ENCODE measurements around the gene ZFHX3. TPM values are rescaled to one million over a fixed set of nuclear protein-coding genes. Genes with fewer than 3 reads are reported as not detected.

Gene ZFHX3
- total and polyA plus RNA-seq, 4 donors, result 2.6 to 32.7 (median 14.7) TPM

- no peak for ATAC-seq (ENCODE audit: insufficient read depth, low FRiP score)
- no peaks in the 10 kb centered on the region for H3K27me3 ChIP-seq (ENCODE audit: control insufficient read depth in 3 of 3, insufficient read depth in 3 of 3, low read length in 2 of 3)
- WGBS, 2 donors, result 80 to 88% methylated on average over 9 of the region's 9 CpGs
These were observed 4.6 kb upstream of the ZFHX3 start for GRCh38 chr16:73052576-73052975.

DNA sequence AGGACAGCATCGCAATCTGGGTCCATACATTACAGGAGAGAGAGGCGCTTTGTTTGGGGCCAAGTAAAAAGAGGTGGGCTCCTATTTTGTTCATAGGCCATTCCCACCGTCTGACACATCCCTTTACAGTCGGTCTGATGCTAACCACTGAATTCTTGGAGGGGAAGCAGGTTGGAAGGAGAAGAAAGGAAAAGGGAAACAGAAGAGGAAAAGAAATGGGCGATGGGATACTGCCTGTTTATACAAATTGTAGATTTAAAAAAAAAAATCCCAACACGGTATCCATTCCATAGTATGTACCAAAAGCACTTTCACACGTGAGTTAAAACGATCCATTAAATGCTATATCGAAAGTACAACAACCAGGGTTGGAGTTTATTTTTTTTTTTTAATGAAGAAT is 4.0 kb upstream of the ZFHX3 start:
- peak overlapping the region in 1 of 2 donors; percentile 66 for H3K27ac ChIP-seq (ENCODE audit: low read depth in 1 of 2, low read length in 1 of 2)
- H3K9ac ChIP-seq (ENCODE audit: insufficient read depth in 1 of 2, low read length in 2 of 2), result peak overlapping the region in 1 of 2 donors; percentile 55
- peaks cover 6 to 91% (median 48%) of the 10 kb centered on the region in 5 donors for H3K4me1 ChIP-seq (ENCODE audit: control insufficient read depth in 5 of 5, insufficient read depth in 5 of 5, low read length in 5 of 5)
- DNase-seq (peak in 1 of 3 donors; percentile 27), ATAC-seq (ENCODE audit: insufficient read depth, low FRiP score) (no peak)
- no peak overlapping the region for H3K4me3 ChIP-seq
- WGBS, 2 donors, result 88 to 89% methylated on average over 9 of the region's 9 CpGs
- no peaks in the 10 kb centered on the region for H3K36me3 ChIP-seq (ENCODE audit: control insufficient read depth in 4 of 4, insufficient read depth in 4 of 4, low read length in 4 of 4)
- peaks cover 0 to 2% (median 0%) of the 10 kb centered on the region in 4 donors for H3K9me3 ChIP-seq (ENCODE audit: control insufficient read depth in 4 of 4, insufficient read depth in 3 of 4, low read length in 3 of 4)
- TF ChIP-seq, protein P1, sequence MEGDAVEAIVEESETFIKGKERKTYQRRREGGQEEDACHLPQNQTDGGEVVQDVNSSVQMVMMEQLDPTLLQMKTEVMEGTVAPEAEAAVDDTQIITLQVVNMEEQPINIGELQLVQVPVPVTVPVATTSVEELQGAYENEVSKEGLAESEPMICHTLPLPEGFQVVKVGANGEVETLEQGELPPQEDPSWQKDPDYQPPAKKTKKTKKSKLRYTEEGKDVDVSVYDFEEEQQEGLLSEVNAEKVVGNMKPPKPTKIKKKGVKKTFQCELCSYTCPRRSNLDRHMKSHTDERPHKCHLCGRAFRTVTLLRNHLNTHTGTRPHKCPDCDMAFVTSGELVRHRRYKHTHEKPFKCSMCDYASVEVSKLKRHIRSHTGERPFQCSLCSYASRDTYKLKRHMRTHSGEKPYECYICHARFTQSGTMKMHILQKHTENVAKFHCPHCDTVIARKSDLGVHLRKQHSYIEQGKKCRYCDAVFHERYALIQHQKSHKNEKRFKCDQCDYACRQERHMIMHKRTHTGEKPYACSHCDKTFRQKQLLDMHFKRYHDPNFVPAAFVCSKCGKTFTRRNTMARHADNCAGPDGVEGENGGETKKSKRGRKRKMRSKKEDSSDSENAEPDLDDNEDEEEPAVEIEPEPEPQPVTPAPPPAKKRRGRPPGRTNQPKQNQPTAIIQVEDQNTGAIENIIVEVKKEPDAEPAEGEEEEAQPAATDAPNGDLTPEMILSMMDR (IDR thresholded peaks at IDR 0.05; ENCODE audit: control extremely low read depth, extremely low read depth), result no peak
- no peaks in the 10 kb centered on the region for H3K27me3 ChIP-seq (ENCODE audit: control insufficient read depth in 3 of 3, insufficient read depth in 3 of 3, low read length in 2 of 3)

More at GRCh38 chr16:73052576-73052975, 4.6 kb upstream of the ZFHX3 start:
- Histone ChIP-seq H3K4me3 (no peak overlapping the region), H3K27ac (ENCODE audit: low read depth in 1 of 2, low read length in 1 of 2) (peak overlapping the region in 1 of 2 donors; percentile 63), H3K36me3 (ENCODE audit: control insufficient read depth in 4 of 4, insufficient read depth in 4 of 4, low read length in 4 of 4) (no peaks in the 10 kb centered on the region), H3K9me3 (ENCODE audit: control insufficient read depth in 4 of 4, insufficient read depth in 3 of 4, low read length in 3 of 4) (peaks cover 0 to 2% (median 0%) of the 10 kb centered on the region in 4 donors), H3K9ac (ENCODE audit: insufficient read depth in 1 of 2, low read length in 2 of 2) (peak overlapping the region in 1 of 2 donors; percentile 85), H3K4me1 (ENCODE audit: control insufficient read depth in 5 of 5, insufficient read depth in 5 of 5, low read length in 5 of 5) (peaks cover 6 to 85% (median 48%) of the 10 kb centered on the region in 5 donors)
- DNase-seq, result peak in 2 of 3 donors; percentile 50 to 61
- TF ChIP-seq, protein P1 (IDR thresholded peaks at IDR 0.05; ENCODE audit: control extremely low read depth, extremely low read depth), result no peak

DNA sequence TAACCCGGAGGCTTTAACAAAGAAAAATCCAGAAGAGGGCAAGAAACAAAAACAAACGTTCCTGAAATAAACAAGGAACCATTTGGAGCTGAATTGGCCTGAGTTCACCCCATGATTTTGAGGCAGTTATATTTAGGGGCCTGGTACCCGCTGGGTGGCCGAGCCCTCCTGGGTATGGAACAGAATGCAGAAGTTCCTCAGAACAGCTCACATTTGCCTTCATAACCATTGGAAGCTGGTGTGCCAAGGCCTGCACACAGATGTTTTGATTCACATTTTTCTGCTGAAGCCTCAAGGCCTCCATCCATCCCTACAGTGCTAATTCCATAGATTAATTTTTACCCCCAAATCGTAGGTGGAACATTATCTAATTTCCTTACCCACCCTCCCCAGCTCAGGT is 3.3 kb upstream of the ZFHX3 start:
- no peak overlapping the region for H3K27ac ChIP-seq (ENCODE audit: low read depth in 1 of 2, low read length in 1 of 2)
- WGBS, 2 donors, result 69 to 82% methylated on average over 5 of the region's 5 CpGs
- H3K4me3 ChIP-seq, result no peak overlapping the region
- no peak for ATAC-seq (ENCODE audit: insufficient read depth, low FRiP score)
- TF ChIP-seq, protein P1 (IDR thresholded peaks at IDR 0.05; ENCODE audit: control extremely low read depth, extremely low read depth), result no peak
- H3K9ac ChIP-seq (ENCODE audit: insufficient read depth in 1 of 2, low read length in 2 of 2), result peak overlapping the region in 1 of 2 donors; percentile 80
- peak in 1 of 3 donors; percentile 37 for DNase-seq
- no peaks in the 10 kb centered on the region for H3K36me3 ChIP-seq (ENCODE audit: control insufficient read depth in 4 of 4, insufficient read depth in 4 of 4, low read length in 4 of 4)
- no peaks in the 10 kb centered on the region for H3K27me3 ChIP-seq (ENCODE audit: control insufficient read depth in 3 of 3, insufficient read depth in 3 of 3, low read length in 2 of 3)
- H3K4me1 ChIP-seq (ENCODE audit: control insufficient read depth in 5 of 5, insufficient read depth in 5 of 5, low read length in 5 of 5), result peaks cover 6 to 93% (median 50%) of the 10 kb centered on the region in 5 donors
- H3K9me3 ChIP-seq (ENCODE audit: control insufficient read depth in 4 of 4, insufficient read depth in 3 of 4, low read length in 3 of 4), result peaks cover 0 to 2% (median 0%) of the 10 kb centered on the region in 4 donors
